T-helper 1 cell (primary cell): Measurements from ENCODE around the gene EEF1AKMT1.
"Not testable (repeated sequence)": the region's sequence is repeated elsewhere in the genome, so short reads cannot be mapped to it uniquely, and the experiment has no call there.

ENCODE experiments used
- DNase-seq, 5 donors: peaks; one replicate each; pipeline ENCODE4 v3.0.0-alpha.2; 2012 to 2020

Gene EEF1AKMT1

DNA sequence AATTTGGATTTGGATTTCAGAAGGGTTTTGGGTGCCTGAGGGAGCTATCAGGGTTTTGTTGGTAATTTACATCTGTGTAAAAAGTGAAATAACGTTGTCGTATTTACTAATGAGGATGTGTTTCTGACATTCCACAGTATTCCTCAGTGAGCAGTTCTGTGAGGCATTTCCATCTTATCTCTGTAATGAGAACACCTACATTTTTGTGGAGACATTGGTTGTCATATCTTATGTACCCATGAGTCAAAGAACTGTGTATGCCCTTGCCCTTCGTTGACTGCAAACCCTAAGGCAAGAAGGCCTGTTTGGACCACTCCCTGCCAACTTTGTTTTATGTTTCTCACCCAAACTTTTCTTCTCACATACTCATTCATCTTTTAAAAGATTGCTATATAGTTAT lies 84.5 kb downstream of the EEF1AKMT1 start:
- no peak for DNase-seq

DNA sequence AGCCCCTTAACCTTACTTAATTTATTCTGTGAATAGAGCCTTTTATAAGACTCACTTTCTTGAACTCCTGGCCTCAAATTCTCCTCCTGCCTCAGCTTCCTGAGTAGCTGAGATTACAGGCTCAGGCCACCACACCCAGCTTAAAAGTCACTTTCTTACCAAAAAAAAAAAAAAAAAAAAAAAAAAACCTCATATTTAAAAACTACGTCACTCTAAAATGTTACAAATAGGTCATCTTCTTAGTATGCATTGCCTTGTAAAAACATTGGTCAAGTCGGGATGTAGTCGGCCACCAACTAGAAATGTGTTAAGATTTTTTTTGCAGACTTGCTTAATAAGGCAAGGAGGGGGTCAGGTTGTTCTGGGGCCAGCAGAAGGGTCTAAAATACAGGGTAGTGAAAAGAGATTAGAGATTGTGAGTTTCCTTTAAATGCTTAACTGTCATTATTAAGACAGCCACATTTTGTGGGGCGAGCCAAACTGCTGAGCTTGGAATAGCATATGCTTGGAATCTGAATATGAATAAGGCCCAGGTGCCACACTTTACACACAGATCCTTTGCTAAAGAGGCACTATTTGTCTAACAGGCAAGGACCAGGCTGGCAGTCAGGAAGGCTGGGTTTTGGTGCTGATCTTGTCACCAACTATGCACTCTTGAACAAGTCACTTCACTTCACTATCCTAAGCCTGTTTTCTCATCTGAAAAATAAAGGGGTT lies 86.7 kb downstream of the EEF1AKMT1 start:
- DNase-seq, result no peak

DNA sequence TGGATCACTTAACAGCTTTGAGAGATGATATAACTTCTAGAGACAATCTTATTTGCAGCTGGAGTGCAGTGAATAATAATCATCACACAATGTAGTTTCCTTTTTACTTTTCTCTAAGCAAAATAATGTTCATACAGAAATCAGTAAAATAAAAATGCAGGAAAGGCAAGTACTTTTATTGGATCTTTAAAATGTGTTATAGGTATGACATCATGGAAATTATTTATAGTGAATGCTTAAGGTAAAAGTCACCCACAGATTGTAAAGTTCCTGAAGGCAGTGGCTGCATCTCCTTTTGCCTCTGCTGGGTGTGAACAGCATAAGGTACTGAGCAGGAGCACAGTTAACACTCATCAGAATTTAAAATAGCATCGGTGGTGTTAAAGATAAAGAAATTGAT lies 87.6 kb downstream of the EEF1AKMT1 start:
- no peak for DNase-seq

DNA sequence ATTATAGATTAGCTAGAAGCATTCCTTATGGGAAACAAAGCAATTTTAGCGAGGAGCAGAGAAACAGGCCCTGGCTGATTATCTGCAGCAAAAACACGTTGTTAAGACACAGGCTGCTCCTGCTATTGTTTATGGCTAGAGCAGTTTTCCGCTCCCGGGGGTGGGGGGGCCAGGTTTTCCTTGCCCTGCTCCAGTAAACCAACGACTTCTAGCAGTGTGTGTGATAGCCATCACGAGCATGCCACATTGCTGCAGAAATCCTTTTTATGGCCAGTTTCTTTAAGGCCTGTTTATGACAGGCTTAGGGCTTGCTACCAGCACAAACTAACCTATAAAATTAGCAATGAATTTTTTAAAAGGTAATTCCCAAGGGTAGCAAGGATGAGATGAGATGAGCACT lies 88.7 kb downstream of the EEF1AKMT1 start:
- DNase-seq, result no peak

DNA sequence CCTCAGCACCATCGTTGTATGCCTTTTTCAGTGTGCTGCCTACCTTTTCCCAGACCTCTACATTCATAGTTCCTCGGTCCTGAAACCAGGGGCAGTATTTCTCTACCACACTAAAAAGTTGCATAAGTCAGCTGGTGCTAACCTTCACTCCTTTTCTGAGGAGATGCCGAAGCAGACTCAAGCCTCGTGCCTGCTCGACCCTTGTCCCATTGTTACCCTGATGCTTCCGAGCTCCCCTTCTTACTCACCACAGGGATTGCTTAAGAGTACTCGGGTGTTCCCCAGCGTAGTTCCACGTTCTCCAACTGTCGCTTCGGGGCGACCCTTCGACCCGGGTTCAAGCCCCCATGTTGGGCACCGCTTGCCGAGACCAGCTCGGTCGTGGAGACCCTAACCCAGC lies 89.2 kb downstream of the EEF1AKMT1 start:
- DNase-seq, result no peak

DNA sequence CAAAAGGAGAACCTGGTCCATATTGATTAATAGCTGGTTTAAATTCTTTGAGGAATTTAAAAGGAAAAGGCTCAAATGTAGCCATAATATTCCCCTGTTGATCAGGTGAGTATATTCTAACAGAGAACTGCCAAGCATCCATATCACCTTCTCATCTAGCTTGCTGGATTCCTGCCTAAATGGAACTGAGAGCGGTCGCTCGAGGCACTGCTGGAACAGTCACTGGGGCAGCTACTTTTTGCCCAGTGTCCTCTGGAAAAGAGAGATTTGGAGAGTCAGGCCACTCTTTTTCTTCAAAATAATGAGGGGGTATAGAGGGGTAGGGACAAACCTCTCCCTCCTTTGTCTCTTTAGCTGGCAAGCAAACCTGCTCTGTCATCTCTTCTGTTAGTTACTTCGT lies 89.7 kb downstream of the EEF1AKMT1 start:
- DNase-seq, result no peak

DNA sequence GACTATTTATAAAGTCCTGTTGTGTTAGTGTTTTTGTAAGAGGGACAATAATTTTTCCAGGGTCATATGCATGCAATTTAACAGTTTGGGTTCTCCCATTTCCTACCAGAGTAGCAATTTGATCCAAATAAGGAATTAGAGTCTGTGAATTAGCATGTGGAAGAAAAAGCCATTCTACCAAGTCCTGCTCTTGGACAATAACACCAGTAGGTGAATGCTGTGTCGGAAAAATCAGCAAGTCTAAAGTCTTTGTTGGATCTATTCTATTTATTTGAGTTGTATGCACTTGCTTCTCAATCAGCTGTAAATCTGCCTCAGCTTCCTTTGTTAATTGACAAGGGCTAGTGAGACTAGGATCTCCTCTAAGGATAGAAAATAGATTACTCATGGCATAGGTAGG lies 91.7 kb downstream of the EEF1AKMT1 start:
- DNase-seq, result no peak

DNA sequence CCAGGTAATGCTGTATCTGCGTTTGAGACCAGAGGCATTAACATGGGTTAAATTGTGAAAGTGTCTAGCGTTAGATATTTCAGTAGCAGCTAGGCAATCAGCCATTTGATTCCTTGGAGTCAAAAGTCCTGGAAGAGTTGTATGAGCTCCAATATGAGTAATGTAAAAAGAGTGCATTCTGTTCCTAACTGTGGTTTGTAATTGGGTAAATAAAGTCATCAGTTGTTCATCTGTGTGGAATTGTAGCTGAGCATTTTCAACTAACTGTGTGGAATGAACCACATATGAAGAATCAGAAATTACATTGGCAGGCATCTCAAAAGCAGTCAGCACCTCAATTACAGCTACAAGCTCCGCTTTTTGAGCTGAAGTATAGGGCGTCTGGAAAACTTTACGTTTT lies 92.3 kb downstream of the EEF1AKMT1 start:
- DNase-seq, result not testable (repeated sequence)

DNA sequence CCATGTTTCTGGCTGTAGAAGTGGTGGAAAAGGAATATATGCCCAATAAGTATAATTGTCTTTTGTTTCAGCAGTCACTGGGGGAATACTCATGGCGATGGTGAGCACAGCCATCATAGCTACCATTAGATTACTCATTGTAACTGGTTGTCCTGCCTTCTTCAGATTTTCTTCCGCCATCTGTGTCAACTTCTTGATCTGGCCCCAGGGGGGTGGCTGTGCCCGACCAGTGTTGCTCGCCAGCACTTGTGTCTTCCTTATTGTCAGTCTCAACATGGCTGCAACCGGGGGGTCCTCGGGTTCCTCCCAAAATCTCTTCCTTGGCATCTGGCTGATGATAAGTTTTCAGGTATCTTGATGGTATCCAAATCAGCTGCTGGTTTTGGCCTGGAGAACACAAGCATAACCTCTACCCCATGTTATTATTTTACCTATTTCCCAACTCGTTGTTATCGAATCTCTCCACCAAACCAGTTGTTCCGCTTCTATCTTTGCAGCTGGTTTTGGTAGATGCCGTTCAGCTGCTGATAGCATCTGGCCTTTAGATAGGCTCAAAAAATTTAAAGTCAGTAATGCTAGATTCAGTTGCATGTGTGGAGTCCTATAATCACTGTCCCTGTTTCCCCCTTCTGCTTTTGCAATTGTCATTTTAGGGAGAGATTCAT lies 93.2 kb downstream of the EEF1AKMT1 start:
- DNase-seq, result no peak

DNA sequence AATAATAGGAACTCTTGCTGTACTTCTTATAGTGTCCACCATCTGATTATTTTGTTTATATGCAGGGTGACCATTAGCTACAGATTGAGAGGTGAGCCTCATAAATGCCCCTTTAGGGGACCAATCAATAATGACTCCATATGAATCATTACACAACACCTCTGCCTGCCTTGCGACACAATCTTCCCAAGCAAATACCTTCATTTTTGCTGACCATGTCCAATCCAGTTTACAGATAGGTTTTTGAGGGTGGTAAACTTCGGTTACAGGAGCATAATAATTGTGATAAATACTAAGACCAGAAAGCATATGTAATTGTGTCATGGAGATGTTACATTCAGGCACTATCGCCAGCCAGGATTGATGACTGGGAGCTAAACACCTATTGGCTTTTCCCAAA lies 93.9 kb downstream of the EEF1AKMT1 start:
- no peak for DNase-seq
